ENCODE data around the gene KCNT1.

KCNT1 gene

GRCh38 chr9:135687216-135687615 lies 14.8 kb upstream of the KCNT1 start:
- peaks cover 0 to 3% of the 10 kb centered on the region in 2 donors for H3K36me3 ChIP-seq (replicated peaks in 1 of 2; ENCODE audit: control insufficient read depth in 2 of 2, insufficient read depth in 2 of 2, low read length in 2 of 2)
- no peak for DNase-seq (ENCODE audit: low spot score)
- H3K9ac ChIP-seq (ENCODE audit: low read depth, low read length, poor library complexity): peak overlapping the region; percentile 44
- peak overlapping the region; percentile 82 for H4K8ac ChIP-seq (ENCODE audit: low read depth, low read length)
- H2AFZ ChIP-seq (ENCODE audit: low read length): no peak overlapping the region
- peak overlapping the region; percentile 94 for H2AK5ac ChIP-seq (ENCODE audit: low read depth, low read length)
- H2BK15ac ChIP-seq (ENCODE audit: low read length): peak overlapping the region; percentile 89
- peaks cover 0 to 4% of the 10 kb centered on the region in 2 donors for H3K4me1 ChIP-seq (ENCODE audit: control insufficient read depth in 2 of 2, insufficient read depth in 1 of 2, low read depth in 1 of 2, low read length in 2 of 2)
- H3K79me1 ChIP-seq (ENCODE audit: low read depth, low read length): peaks cover under 1% of the 10 kb centered on the region
- H3K27ac ChIP-seq (replicated peaks; ENCODE audit: low read length): no peak overlapping the region
- peak overlapping the region; percentile 97 for H2BK12ac ChIP-seq (ENCODE audit: low read length)
- H2BK5ac ChIP-seq (ENCODE audit: low read length): no peak overlapping the region
- H3K9me3 ChIP-seq (replicated peaks in 1 of 2; ENCODE audit: control insufficient read depth in 2 of 2, insufficient read depth in 1 of 2, low read depth in 1 of 2, low read length in 2 of 2): peaks cover 0 to 5% of the 10 kb centered on the region in 2 donors
- H4K91ac ChIP-seq (ENCODE audit: low read depth, low read length, poor library complexity): no peak overlapping the region
- H3K27me3 ChIP-seq (ENCODE audit: control insufficient read depth in 3 of 3, insufficient read depth in 3 of 3, low read depth in 1 of 3, low read length in 3 of 3): peaks cover 0 to 19% (median 3%) of the 10 kb centered on the region in 3 experiments
- no peak overlapping the region for H2BK120ac ChIP-seq (ENCODE audit: low read depth, low read length)
- H3K18ac ChIP-seq (ENCODE audit: low read length): peak overlapping the region; percentile 28
- peak overlapping the region; percentile 99 for H3K14ac ChIP-seq (ENCODE audit: low read length)
- peak overlapping the region; percentile 95 for H3K23ac ChIP-seq (ENCODE audit: low read depth, low read length, poor library complexity)
- H3K4me3 ChIP-seq (ENCODE audit: low read length in 2 of 2): no peak overlapping the region
- WGBS, 2 donors (ENCODE audit: extremely low coverage in 2 of 2, insufficient read length in 2 of 2, insufficient replicate concordance in 1 of 2): no CpG with 5 or more reads among the region's 15 CpGs
- H3K4ac ChIP-seq (ENCODE audit: low read length): no peak overlapping the region
- H3K4me2 ChIP-seq (ENCODE audit: insufficient read depth, low read length, poor library complexity, severe bottlenecking): no peak overlapping the region

DNA sequence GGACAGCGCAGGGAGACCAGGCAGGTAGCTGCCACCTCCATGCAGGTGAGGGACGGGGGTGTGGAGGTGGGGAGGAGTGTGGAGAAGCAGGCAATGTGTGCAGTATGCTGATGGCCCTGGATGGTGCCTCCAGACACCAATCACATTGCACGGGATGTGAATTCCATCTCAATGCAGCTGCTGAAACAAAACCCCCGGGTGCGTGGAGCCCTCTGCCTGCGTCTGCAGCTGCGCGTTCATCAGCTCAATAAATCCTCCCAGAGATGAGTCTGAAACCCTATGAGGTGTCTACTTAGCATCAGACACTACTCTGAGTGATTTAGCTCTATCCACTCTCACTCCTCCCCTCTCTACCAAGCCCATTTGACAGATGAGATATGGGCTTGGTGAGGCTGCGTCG lies 13.0 kb upstream of the KCNT1 start:
- Histone ChIP-seq H2AK5ac (ENCODE audit: low read depth, low read length) (peak overlapping the region; percentile 81), H3K27me3 (ENCODE audit: control insufficient read depth in 3 of 3, insufficient read depth in 3 of 3, low read depth in 1 of 3, low read length in 3 of 3) (peaks cover 0 to 30% (median 3%) of the 10 kb centered on the region in 3 experiments), H3K14ac (ENCODE audit: low read length) (peak overlapping the region; percentile 98), H3K27ac (replicated peaks; ENCODE audit: low read length) (no peak overlapping the region), H3K9me3 (replicated peaks in 1 of 2; ENCODE audit: control insufficient read depth in 2 of 2, insufficient read depth in 1 of 2, low read depth in 1 of 2, low read length in 2 of 2) (peaks cover 0 to 5% of the 10 kb centered on the region in 2 donors), H2BK120ac (ENCODE audit: low read depth, low read length) (no peak overlapping the region), H3K4me3 (ENCODE audit: low read length in 2 of 2) (no peak overlapping the region), H3K9ac (ENCODE audit: low read depth, low read length, poor library complexity) (peak overlapping the region; percentile 21), H3K23ac (ENCODE audit: low read depth, low read length, poor library complexity) (peak overlapping the region; percentile 91), H2BK15ac (ENCODE audit: low read length) (peak overlapping the region; percentile 26), H2BK12ac (ENCODE audit: low read length) (no peak overlapping the region), H3K18ac (ENCODE audit: low read length) (peak overlapping the region; percentile 80), H3K4me1 (ENCODE audit: control insufficient read depth in 2 of 2, insufficient read depth in 1 of 2, low read depth in 1 of 2, low read length in 2 of 2) (peaks cover 0 to 12% of the 10 kb centered on the region in 2 donors), H3K4ac (ENCODE audit: low read length) (peak overlapping the region; percentile 84), H4K91ac (ENCODE audit: low read depth, low read length, poor library complexity) (no peak overlapping the region), H2AFZ (ENCODE audit: low read length) (no peak overlapping the region), H3K79me1 (ENCODE audit: low read depth, low read length) (peaks cover 2% of the 10 kb centered on the region), H3K36me3 (replicated peaks in 1 of 2; ENCODE audit: control insufficient read depth in 2 of 2, insufficient read depth in 2 of 2, low read length in 2 of 2) (peaks cover 0 to 3% of the 10 kb centered on the region in 2 donors), H2BK5ac (ENCODE audit: low read length) (no peak overlapping the region), H3K4me2 (ENCODE audit: insufficient read depth, low read length, poor library complexity, severe bottlenecking) (no peak overlapping the region), H4K8ac (ENCODE audit: low read depth, low read length) (no peak overlapping the region)
- WGBS, 2 donors (ENCODE audit: extremely low coverage in 2 of 2, insufficient read length in 2 of 2, insufficient replicate concordance in 1 of 2): no CpG with 5 or more reads among the region's 10 CpGs
- no peak for DNase-seq (ENCODE audit: low spot score)

DNA sequence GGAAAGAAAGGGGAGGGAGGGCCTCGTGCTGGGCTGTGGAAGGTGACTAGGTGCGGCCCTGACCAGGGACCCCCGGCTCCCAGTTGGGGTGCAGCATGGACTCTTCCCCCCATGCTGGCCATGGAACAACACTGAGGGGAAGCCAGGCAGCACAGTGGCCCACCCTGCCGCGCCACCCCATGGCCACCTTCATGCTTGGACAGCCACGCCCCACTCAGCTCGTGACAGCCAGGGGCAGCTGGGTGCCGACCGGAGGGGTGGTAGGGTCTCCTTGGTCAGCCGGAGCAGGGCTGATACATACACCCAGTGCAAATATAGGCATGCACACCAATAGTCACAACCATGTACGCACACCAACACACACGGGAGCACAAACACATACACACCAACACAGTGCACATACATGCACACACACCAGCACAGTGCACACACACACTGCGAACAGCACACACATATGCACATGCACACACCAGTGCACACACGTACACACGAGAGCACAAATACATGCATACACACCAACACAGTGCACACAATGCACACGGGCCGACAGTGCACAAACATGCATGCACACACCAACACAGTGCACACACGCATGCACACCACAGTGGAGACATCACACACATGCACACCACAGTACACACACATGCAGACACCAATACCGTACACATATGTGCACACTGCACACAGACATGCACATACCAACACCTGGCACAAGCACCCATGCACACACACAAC lies 11.0 kb upstream of the KCNT1 start:
- Histone ChIP-seq H3K23ac (ENCODE audit: low read depth, low read length, poor library complexity) (peak overlapping the region; percentile 9), H3K18ac (ENCODE audit: low read length) (peak overlapping the region; percentile 87), H2BK12ac (ENCODE audit: low read length) (no peak overlapping the region), H3K27ac (replicated peaks; ENCODE audit: low read length) (no peak overlapping the region), H2BK120ac (ENCODE audit: low read depth, low read length) (no peak overlapping the region), H3K4me1 (ENCODE audit: control insufficient read depth in 2 of 2, insufficient read depth in 1 of 2, low read depth in 1 of 2, low read length in 2 of 2) (peaks cover 0 to 12% of the 10 kb centered on the region in 2 donors), H2BK15ac (ENCODE audit: low read length) (peak overlapping the region; percentile 35), H3K9ac (ENCODE audit: low read depth, low read length, poor library complexity) (peak overlapping the region; percentile 14), H3K36me3 (replicated peaks in 1 of 2; ENCODE audit: control insufficient read depth in 2 of 2, insufficient read depth in 2 of 2, low read length in 2 of 2) (peaks cover 0 to 3% of the 10 kb centered on the region in 2 donors), H2AFZ (ENCODE audit: low read length) (no peak overlapping the region), H4K91ac (ENCODE audit: low read depth, low read length, poor library complexity) (no peak overlapping the region), H3K79me1 (ENCODE audit: low read depth, low read length) (peaks cover 2% of the 10 kb centered on the region), H3K27me3 (ENCODE audit: control insufficient read depth in 3 of 3, insufficient read depth in 3 of 3, low read depth in 1 of 3, low read length in 3 of 3) (peaks cover 0 to 43% (median 3%) of the 10 kb centered on the region in 3 experiments), H4K8ac (ENCODE audit: low read depth, low read length) (no peak overlapping the region), H3K4me3 (ENCODE audit: low read length in 2 of 2) (peak overlapping the region in 1 of 2 donors; percentile 64), H2BK5ac (ENCODE audit: low read length) (no peak overlapping the region), H3K14ac (ENCODE audit: low read length) (peak overlapping the region; percentile 40), H3K4me2 (ENCODE audit: insufficient read depth, low read length, poor library complexity, severe bottlenecking) (no peak overlapping the region), H3K9me3 (replicated peaks in 1 of 2; ENCODE audit: control insufficient read depth in 2 of 2, insufficient read depth in 1 of 2, low read depth in 1 of 2, low read length in 2 of 2) (peaks cover 0 to 5% of the 10 kb centered on the region in 2 donors), H3K4ac (ENCODE audit: low read length) (no peak overlapping the region), H2AK5ac (ENCODE audit: low read depth, low read length) (peak overlapping the region; percentile 18)
- DNase-seq (ENCODE audit: low spot score): no peak
- no CpG with 5 or more reads among the region's 19 CpGs for WGBS, 2 donors (ENCODE audit: extremely low coverage in 2 of 2, insufficient read length in 2 of 2, insufficient replicate concordance in 1 of 2)

GRCh38 chr9:135692410-135692809 lies 9.6 kb upstream of the KCNT1 start:
- peak overlapping the region; percentile 58 for H2BK12ac ChIP-seq (ENCODE audit: low read length)

More at GRCh38 chr9:135692410-135692809, 9.6 kb upstream of the KCNT1 start:
- peaks cover 0 to 3% of the 10 kb centered on the region in 2 donors for H3K36me3 ChIP-seq (replicated peaks in 1 of 2; ENCODE audit: control insufficient read depth in 2 of 2, insufficient read depth in 2 of 2, low read length in 2 of 2)
- H2AK5ac ChIP-seq (ENCODE audit: low read depth, low read length): peak overlapping the region; percentile 84
- DNase-seq (ENCODE audit: low spot score): no peak
- no peak overlapping the region for H3K4me2 ChIP-seq (ENCODE audit: insufficient read depth, low read length, poor library complexity, severe bottlenecking)
- no peak overlapping the region for H3K4me3 ChIP-seq (ENCODE audit: low read length in 2 of 2)
- H3K14ac ChIP-seq (ENCODE audit: low read length): peak overlapping the region; percentile 82
- peak overlapping the region; percentile 91 for H2BK120ac ChIP-seq (ENCODE audit: low read depth, low read length)
- peak overlapping the region; percentile 43 for H3K23ac ChIP-seq (ENCODE audit: low read depth, low read length, poor library complexity)
- peak overlapping the region; percentile 89 for H2BK15ac ChIP-seq (ENCODE audit: low read length)
- no peak overlapping the region for H3K9ac ChIP-seq (ENCODE audit: low read depth, low read length, poor library complexity)
- H2AFZ ChIP-seq (ENCODE audit: low read length): no peak overlapping the region
- no peak overlapping the region for H3K4ac ChIP-seq (ENCODE audit: low read length)
- peaks cover 2% of the 10 kb centered on the region for H3K79me1 ChIP-seq (ENCODE audit: low read depth, low read length)
- H3K27me3 ChIP-seq (ENCODE audit: control insufficient read depth in 3 of 3, insufficient read depth in 3 of 3, low read depth in 1 of 3, low read length in 3 of 3): peaks cover 0 to 45% (median 3%) of the 10 kb centered on the region in 3 experiments
- H3K18ac ChIP-seq (ENCODE audit: low read length): peak overlapping the region; percentile 83
- no peak overlapping the region for H4K91ac ChIP-seq (ENCODE audit: low read depth, low read length, poor library complexity)
- H4K8ac ChIP-seq (ENCODE audit: low read depth, low read length): no peak overlapping the region
- peaks cover 0 to 5% of the 10 kb centered on the region in 2 donors for H3K9me3 ChIP-seq (replicated peaks in 1 of 2; ENCODE audit: control insufficient read depth in 2 of 2, insufficient read depth in 1 of 2, low read depth in 1 of 2, low read length in 2 of 2)
- no peak overlapping the region for H2BK5ac ChIP-seq (ENCODE audit: low read length)
- peaks cover 0 to 12% of the 10 kb centered on the region in 2 donors for H3K4me1 ChIP-seq (ENCODE audit: control insufficient read depth in 2 of 2, insufficient read depth in 1 of 2, low read depth in 1 of 2, low read length in 2 of 2)
- H3K27ac ChIP-seq (replicated peaks; ENCODE audit: low read length): no peak overlapping the region
- no CpG with 5 or more reads among the region's 11 CpGs for WGBS, 2 donors (ENCODE audit: extremely low coverage in 2 of 2, insufficient read length in 2 of 2, insufficient replicate concordance in 1 of 2)
